Fibroblast of skin of right biceps (primary cell): ENCODE measurements around the gene CCSER1.
"Not testable (repeated sequence)": the region's sequence is repeated elsewhere in the genome, so short reads cannot be mapped to it uniquely, and the experiment has no call there.

ENCODE experiments used
- DNase-seq: peaks from one replicate; pipeline ENCODE4 v3.0.0-alpha.2; 2013

The CCSER1 gene

DNA sequence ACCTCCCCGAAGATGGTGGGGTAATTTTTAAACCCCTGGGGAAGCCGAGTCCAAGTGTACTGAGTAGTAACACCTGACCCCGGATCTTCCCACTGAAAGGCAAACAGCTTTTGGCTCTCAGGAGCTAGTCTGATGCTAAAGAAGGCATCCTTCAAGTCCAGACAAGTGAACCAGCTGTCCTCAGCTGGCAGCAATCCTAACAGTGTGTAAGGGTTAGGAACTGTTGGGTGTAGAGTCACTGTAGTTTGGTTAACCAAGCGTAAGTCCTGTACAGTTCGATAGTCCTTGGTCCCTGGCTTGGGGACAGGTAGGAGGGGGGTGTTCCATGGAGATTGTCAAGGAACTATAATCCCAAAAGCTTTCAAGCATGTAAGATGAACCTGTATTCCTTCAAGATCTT is 967.0 kb downstream of the CCSER1 start:
- DNase-seq: not testable (repeated sequence)

DNA sequence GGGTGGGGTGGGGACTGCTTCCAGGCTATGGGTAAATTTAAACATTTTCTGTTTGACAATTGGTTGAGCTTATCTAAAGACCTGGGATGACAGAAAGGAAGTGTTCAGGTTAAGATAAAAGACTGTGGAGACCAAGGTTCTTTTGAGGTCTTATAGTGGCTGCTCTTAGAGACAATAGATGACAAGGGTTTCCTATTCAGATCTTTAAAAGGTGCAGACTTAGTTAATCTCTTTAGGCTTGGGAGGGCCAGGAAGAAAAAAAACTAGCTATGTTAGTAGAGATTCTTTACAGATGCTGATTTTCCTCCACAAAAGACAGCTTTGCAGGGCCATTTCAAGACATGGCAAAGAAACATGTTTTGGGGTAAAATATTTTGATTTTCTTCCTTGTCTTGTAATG is 972.5 kb downstream of the CCSER1 start:
- no peak for DNase-seq

DNA sequence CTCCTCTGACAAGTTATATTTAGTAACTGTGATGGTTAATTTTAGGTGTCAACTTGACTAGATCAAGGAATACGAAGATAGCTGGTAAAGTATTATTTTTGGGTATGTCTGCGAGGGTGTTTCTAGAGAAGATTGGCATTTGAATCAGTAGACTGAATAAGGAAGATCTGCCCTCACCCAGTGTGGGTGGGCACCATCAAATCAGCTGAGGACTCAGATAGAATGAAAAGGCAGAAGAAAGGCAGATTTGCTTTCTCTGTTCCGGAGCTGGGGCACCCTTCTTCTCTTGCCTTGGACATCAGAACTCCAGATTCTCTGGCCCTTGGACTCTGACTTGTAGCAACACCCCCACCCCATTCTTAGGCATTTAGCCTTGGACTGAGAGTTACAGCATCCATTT is 981.6 kb downstream of the CCSER1 start:
- no peak for DNase-seq

DNA sequence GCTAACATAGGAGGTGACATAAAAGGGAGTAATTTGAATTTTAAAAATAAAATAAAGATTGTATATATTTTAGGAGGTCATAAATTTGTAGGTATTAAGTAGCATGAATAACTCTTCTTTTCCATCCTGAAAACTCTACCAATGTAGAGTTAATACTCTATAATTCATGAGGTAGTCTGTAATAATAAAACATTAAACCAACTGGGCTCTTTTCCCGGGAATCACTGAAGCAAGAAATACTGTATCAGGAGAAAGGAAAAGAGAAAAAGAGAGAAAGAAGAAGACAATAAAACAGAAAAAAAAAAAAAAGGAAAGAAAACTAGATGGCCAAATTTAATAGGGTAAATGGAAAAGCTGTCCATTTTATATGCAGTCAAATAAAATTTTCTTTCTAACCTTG is 984.4 kb downstream of the CCSER1 start:
- DNase-seq: no peak

DNA sequence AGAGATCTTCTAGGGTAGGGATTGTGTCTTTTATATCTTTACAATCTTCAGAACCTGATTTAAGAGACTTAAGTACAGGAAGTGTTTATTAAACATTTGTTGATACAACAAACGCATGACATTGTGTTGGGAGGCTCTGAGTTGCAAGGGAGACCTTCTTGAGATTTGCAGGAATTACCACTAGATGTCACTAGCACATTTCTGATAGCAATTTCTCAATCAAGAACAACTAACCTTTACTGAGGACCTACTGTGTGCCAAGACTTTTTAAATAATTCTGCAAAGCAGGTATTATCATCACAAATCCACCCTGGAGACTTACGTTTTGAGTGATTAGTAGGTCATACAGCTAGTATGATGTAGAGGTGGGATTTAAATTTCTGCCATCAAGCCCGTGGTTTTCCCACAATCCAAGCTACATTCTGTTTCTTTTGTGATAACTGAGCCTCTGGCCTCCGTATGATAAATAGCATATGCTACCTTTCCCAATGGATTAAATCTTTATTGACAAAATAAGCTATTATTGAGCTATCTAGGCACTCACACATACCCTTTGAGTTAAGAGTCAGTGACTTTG is 986.0 kb downstream of the CCSER1 start:
- peak; percentile 12 for DNase-seq

DNA sequence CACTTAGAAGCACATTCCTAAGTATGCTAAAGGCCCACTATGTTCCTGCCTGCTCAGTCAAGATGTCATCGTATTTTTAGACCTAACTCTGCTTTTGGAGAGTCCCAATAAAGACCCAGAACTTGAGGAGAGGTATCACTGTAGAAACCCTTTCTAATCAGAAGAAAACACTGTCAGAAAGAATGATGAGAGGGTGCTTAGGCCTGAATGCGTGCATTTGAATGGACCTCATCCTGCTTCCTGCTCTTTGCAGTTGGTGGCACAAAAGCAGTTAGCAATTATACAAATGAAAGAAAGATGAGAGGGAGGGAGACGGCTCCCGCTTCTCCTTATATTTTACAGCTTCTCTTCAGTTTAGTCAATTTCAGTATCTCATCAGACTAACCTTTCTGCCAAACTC is 987.2 kb downstream of the CCSER1 start:
- DNase-seq: no peak

DNA sequence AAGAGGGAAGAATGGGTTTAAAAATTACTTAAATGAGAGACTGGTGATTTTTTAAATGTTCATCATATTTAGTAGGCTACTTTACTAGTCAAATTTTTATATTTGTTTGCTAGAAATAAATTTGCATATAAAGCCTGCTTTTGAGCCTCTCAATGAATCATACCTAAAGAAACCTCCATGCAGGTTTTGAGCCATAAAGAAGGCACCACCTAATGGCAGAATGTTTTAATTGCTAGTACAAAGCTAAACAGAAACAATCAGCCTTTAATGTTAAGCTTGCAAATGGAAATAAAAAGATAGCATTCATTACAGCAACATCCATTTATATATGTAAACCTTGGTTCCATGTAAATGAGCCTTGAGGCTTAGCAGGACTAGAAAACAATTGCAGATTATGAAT is 989.7 kb downstream of the CCSER1 start:
- DNase-seq: no peak

DNA sequence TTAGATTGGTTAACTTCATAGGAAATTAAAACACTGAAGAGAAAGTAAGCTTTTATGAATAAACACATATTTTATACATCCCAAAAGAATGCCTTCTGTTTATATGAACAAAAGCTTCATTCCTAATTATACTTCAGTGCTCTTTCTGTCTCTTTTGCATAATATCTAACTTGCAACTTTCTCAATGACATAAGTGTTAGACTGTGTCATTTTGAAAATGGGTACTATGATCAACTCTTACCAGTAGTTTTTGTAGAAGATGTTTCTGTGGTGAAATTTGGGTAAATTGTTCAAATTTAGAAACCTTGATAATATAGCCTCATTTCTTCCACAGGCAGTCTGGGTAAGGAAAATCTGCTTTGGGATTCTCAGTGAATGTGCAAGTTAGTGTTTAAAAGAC is 991.4 kb downstream of the CCSER1 start:
- no peak for DNase-seq

DNA sequence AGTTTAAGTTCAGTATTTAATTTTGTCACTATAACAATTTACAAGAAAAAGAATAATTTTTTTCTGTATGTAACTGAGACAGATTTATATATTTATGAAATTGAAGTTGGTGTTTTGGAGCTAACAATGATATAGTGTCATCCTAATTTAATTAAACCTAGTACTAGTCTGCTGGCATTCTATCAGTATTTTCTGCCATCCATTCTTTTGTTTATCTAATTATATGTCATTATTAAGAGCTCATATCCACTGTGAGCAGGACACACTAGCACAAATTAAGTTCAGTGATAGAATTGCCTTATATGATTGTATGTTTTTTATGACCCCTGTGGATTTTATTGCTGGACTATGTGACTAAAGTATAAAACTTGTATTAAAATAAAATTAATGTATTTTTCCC is 996.5 kb downstream of the CCSER1 start:
- no peak for DNase-seq

DNA sequence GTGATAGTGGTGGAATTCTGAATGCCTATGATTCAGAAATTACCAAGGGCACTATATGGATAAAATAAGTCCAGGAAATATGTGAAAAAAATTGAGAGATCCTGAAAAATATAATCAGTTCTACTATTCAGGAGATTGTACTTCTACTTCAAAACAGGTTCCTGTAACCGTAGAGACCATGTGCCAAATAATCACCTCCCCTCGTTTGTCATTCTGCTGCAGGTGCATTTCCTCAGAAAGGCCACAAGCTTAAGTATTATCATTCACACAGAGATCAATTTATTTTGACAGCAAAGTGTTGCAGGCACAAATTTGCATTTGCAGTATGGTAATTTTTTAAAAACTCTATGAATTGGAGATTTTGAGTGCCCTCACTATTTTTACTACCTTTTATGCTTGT is 1000.0 kb downstream of the CCSER1 start:
- no peak for DNase-seq

DNA sequence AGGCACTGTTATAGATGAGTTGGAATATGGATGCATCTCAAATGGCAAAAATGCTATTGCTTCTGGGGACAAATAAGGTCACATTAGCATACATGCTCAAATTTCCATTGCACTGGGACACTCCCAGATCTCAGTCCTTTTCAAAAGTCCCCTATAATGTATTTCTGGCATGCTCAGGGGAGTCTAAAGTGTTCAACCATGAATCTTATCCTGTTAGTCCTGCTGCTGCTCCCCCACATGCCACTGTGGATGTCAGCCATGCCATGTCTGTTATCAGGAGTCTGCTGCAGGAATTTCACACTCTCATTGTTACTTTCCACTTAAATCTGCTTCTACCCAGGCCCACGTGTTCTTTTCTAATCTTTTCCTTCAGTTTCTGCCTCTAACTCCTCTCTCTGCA is 1000.6 kb downstream of the CCSER1 start:
- DNase-seq: no peak

DNA sequence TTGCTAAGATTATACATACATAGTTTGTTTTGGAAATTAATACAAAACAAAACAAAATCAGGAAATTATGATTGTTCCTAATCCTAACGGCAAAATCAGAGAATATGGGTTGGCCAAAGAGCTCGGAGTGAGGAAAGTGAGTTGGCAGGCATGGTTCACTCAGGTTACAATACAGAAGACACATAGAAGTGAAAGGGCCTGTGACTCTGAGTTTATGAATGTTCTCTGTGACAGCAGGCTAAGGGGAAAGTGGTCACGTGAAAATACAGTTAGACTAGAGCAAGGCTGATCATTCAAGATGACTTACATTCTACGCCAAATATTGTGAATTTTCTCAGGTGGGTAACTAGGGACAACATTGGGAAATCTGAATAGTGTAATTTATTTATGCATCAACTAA is 1001.3 kb downstream of the CCSER1 start:
- no peak for DNase-seq

DNA sequence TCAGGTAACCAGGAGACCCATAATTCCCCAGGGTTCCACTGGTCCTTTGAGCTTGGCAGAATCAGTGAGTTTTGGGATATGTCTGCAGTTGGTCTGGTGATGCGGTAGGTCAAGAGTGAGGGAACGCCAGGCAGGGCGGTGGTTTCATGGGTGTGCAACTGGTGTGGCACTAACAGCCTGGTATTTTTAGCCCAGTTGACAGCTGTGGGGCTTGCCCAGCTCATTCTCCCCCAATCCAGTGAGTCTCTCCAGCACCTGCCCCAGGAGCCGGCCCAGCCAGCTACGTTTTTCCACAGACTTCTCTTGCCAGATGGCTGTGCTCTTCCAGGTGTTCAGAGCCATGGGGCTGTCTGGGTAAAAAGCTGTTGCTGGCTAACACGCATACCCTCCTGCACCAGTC is 1019.9 kb downstream of the CCSER1 start:
- DNase-seq: no peak

DNA sequence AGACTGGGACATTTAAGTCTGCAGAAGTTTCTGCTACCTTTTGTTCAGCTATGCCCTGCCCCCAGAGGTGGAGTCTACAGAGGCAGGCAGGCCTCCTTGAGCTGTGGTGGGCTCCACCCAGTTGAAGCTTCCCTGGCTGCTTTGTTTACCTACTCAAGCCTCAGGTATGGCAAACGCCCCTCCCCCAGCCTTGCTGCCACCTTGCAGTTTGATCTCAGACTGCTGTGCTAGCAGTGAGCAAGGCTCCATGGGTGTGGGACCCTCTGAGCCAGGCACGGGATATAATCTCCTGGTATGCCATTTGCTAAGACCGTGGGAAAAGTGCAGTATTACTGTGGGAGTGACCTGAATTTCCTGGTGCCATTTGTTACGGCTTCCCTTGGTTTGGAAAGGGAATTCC is 1026.8 kb downstream of the CCSER1 start:
- not testable (repeated sequence) for DNase-seq

DNA sequence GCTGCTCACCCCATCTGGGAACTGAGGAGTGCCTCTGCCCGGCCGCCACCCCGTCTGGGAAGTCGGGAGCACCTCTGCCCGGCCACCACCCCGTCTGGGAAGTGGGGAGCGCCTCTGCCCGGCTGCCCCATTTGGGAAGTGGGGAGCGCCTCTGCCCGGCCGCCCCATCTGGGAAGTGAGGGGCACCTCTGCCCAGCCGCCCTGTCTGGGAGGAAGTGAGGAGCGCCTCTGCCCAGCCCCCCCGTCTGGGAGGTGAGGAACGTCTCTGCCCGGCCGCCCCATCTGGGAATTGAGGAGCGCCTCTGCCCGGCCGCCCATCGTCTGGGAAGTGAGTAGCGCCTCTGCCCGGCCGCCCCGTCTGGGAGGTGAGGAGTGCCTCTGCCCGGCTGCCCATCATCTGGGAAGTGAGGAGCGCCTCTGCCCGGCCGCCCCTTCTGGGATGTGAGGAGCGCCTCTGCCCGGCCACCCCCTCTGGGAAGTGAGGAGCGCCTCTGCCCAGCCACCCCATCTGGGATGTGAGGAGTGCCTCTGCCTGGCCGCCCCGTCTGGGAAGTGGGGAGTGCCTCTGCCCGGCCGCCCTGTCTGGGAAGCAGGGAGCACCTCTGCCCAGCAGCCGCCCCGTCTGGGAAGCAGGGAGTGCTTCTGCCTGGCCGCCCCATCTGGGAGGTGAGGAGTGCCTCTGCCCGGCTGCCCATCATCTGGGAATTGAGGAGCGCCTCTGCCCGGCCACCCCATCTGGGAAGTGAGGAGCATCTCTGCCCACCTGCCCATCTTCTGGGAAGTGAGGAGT is 1040.9 kb downstream of the CCSER1 start:
- not testable (repeated sequence) for DNase-seq

DNA sequence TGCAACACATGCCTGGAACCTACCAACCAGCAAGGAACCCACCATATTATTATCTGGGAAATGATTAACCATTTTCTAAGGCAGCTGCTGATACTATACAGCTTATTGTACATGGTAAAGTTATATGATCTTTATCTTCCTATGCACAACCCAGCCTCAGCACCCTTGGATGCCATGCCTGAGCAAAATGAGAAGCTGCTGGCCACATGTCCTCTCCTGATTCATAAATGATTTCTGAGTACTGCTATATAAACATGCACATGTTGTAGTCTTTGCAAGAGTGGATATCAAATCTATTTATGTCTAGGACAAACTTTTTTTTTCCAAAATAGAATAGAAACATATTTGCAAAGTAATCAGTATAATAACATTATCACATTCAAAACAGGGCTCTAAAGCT is 1043.6 kb downstream of the CCSER1 start:
- DNase-seq: no peak

DNA sequence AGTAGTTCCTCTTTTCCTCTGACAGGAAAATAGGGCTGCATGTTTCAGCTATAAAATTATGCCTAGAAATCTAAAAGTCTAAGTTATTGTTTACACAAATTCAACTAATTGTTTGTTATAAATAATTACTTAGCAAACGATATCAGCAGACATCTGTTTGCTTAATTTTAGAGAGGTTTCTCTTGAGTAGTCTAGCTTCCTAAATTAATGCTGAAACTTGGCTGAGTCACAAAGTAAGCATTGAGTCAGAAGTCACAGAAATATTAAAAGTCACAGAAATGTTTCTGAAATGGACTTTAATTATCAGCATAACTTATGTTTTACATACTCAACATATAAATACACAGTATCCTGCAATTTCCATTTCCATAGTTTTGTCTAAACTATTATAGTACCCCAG is 1044.0 kb downstream of the CCSER1 start:
- DNase-seq: no peak

DNA sequence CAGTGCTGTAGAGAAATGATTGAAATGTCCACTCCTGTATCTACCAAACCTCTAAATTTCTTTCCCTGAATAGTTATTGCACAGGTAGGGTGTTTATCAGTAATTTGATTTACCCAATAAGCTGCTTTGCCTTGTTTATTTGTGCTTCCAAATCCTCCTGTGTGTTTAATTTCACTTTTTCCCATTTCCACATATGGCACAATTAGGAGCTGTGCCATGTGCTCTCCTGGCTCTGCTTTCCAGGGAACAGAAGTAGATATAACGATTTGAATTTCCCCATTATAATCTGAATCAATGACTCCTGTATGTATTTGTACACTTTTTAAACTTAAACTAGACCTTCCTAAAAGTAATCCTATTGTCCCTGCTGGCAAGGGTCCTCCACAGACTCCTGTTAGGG is 1057.9 kb downstream of the CCSER1 start:
- not testable (repeated sequence) for DNase-seq

DNA sequence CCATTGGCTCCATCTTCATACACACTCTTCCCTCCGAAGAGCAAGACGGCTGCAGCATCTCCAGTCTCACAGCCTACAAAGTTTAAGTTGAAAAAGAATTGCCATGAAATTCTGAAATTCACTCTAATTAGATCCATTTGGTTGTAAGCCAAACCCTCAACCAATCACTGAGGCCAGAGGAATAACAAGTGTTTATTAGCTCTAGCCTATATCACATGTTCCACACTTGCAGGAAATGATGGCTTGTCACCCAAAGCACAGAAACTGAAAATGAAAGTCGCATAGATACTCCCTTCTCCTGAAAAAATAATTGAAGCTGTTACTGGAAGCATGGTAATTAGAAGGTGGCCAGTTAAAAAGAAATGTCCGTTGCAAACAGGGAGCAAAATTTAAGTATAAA is 1071.8 kb downstream of the CCSER1 start:
- no peak for DNase-seq

DNA sequence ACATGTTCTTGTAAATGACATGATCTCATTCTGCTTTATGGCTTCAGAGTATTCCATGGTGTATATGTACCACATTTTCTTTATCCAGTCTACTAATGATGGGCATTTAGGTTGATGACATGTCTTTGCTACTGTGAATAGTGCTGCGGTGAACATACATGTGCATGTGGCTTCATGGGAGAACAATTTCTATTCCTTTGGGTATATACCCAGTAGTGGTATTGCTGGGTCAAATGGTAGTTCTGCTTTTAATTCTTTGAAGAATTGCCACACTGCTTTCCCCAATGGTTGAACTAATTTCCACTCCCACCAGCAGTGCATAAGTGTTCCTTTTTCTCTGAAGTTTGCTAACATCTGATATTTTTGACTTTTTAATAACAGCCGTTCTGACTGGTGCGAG is 1080.3 kb downstream of the CCSER1 start:
- DNase-seq: no peak

DNA sequence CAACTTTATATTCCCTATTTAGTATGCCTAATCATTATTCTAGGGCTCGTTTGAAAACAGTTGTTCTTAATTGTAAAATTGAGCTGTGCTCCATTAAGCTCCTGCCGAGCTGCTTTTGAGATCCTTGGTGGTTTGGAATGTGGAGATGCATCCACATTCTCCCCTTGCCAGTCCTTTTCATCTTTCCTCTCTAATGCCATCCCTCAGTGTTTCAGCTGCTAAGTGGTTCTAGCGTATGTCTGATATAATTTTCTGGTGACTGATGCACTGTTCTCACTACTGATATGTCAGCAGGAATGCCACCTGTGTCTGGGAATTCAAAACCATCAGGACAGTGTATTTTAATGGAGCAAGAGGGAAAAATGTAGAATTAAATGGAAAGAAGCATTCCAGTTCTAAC is 1085.0 kb downstream of the CCSER1 start:
- no peak for DNase-seq

DNA sequence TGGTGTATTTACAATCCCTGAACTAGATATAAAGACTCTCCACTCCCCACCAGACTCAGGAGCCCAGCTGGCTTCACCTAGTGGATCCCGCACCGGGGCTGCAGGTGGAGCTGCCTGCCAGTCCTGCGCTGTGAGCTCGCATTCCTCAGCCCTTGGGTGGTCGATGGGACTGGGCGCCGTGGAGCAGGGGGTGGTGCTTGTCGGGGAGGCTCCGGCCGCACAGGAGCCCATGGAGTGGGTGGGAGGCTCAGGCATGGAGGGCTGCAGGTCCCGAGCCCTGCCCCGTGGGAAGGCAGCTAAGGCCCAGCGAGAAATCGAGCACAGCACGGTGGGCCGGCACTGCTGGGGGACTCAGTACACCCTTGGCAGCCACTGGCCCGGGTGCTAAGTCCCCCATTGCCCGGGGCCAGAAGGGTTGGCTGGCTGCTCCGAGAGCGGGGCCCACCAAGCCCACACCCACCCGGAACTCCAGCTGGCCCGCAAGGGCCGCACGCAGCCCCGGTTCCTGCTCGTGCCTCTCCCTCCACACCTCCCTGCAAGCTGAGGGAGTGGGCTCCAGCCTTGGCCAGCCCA is 1090.7 kb downstream of the CCSER1 start:
- not testable (repeated sequence) for DNase-seq

DNA sequence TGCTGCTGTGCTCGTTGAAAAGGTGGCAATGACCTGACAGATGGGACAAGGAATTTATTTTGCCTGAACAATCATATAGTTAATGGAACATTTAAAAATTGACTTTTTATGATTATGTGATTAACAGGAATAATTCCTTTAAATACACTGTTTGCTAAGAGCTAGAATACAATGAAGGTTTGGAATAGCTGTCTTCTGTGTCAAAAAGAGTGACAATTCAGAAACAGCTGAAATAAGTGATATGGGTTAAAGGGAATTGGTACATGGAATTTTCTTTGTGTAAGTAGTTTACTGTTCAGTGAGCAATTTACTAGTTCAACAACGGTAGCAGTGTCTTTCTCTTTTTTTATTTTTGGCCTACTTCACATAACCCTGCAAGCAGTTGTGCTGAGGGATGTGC is 1093.1 kb downstream of the CCSER1 start:
- DNase-seq: no peak

DNA sequence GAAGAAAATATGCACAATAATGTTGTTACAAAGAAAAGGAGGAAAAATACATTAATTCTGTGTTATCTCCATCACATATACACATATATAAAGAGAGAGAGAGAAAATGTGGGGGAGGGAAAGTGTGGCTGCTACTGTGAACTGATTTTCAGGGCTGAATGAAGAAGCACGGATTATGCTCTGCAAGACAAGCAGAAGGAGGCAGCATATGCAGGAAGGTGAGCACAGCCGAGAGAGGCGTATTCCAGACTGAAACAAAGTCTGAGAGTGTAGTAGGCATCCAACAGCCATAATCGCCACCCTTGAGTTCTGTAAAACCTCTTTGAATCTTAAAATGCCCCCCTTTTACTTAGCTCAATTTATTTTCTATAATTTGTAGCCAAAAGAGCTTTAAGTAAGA is 1094.8 kb downstream of the CCSER1 start:
- DNase-seq: no peak

DNA sequence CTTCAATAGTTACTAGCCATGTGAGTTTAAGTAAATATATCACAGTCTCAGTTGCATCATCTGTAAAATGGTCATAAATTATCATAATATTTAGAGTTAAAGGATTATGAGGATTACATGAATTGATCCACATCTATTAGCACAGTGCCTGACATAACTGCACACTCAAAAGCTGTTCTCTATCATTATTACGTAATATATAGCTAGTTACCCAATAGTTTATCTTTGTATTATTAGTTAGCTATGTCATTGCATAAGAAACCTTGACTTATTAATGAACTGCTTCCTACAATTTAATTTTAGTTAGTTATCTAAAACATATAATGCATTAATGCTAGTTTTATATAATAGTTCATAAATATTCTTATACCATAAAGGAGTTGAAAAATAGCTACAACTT is 1099.7 kb downstream of the CCSER1 start:
- DNase-seq: no peak
